ENCODE results near the gene CLEC16A.

The CLEC16A gene

GRCh38 chr16:11020388-11020787 is 76.0 kb downstream of the CLEC16A start:
- no peak for DNase-seq

GRCh38 chr16:11020792-11021551 is 76.6 kb downstream of the CLEC16A start:
- no peak for DNase-seq

- DNase-seq = no peak
These were observed 77.6 kb downstream of the CLEC16A start for GRCh38 chr16:11022002-11022401.

- DNase-seq = no peak
These were observed 79.1 kb downstream of the CLEC16A start for GRCh38 chr16:11023262-11024039.

- no peak for DNase-seq
These were observed 80.1 kb downstream of the CLEC16A start for GRCh38 chr16:11024333-11025053.

- no peak for DNase-seq
These were observed 80.8 kb downstream of the CLEC16A start for GRCh38 chr16:11025120-11025531.

- no peak for DNase-seq
These were observed 85.6 kb downstream of the CLEC16A start for GRCh38 chr16:11029948-11030347.

GRCh38 chr16:11030990-11031510 is 86.7 kb downstream of the CLEC16A start:
- no peak for DNase-seq

GRCh38 chr16:11032000-11032921 is 87.9 kb downstream of the CLEC16A start:
- no peak for DNase-seq

- DNase-seq = no peak
These were observed 88.5 kb downstream of the CLEC16A start for GRCh38 chr16:11032922-11033291.

- no peak for DNase-seq
These were observed 89.5 kb downstream of the CLEC16A start for GRCh38 chr16:11033629-11034420.

- no peak for DNase-seq
These were observed 90.1 kb downstream of the CLEC16A start for GRCh38 chr16:11034481-11034931.

- DNase-seq = no peak
These were observed 90.7 kb downstream of the CLEC16A start for GRCh38 chr16:11035096-11035495.

- no peak for DNase-seq
These were observed 91.7 kb downstream of the CLEC16A start for GRCh38 chr16:11036040-11036439.

GRCh38 chr16:11036868-11037410 is 92.6 kb downstream of the CLEC16A start:
- no peak for DNase-seq

- DNase-seq = no peak
These were observed 93.9 kb downstream of the CLEC16A start for GRCh38 chr16:11038305-11038704.

GRCh38 chr16:11038777-11039176 is 94.4 kb downstream of the CLEC16A start:
- DNase-seq = no peak

GRCh38 chr16:11039726-11040125 is 95.4 kb downstream of the CLEC16A start:
- DNase-seq = no peak

GRCh38 chr16:11042191-11042590 is 97.8 kb downstream of the CLEC16A start:
- no peak for DNase-seq

- no peak for DNase-seq
These were observed 101.1 kb downstream of the CLEC16A start for GRCh38 chr16:11045441-11045840.

GRCh38 chr16:11045846-11046245 is 101.5 kb downstream of the CLEC16A start:
- DNase-seq = no peak
